Subcutaneous adipose tissue (tissue), 4 donors: Measurements from ENCODE around the gene KRTAP12-2. TPM values are rescaled to one million over a fixed set of nuclear protein-coding genes. Genes with fewer than 3 reads are reported as not detected.

Experiments
- total RNA-seq, 4 donors: library from RNA; depleted of rRNA; stranded (reverse); fragments of >200 nt; gene quantifications; one replicate each; pipeline ENCODE4 v1.1.0, GENCODE V29; 2016
- TF ChIP-seq, protein P1 (sequence below): fragments of 450-650 bp; IDR thresholded peaks from one replicate; pipeline ENCODE4 v1.5.1; 2016; ENCODE audit warnings: low read depth, mild to moderate bottlenecking, control low read depth, antibody characterized with exemption, moderate library complexity

The KRTAP12-2 gene
- total RNA-seq, 4 donors from 2014 or later: not detected

DNA sequence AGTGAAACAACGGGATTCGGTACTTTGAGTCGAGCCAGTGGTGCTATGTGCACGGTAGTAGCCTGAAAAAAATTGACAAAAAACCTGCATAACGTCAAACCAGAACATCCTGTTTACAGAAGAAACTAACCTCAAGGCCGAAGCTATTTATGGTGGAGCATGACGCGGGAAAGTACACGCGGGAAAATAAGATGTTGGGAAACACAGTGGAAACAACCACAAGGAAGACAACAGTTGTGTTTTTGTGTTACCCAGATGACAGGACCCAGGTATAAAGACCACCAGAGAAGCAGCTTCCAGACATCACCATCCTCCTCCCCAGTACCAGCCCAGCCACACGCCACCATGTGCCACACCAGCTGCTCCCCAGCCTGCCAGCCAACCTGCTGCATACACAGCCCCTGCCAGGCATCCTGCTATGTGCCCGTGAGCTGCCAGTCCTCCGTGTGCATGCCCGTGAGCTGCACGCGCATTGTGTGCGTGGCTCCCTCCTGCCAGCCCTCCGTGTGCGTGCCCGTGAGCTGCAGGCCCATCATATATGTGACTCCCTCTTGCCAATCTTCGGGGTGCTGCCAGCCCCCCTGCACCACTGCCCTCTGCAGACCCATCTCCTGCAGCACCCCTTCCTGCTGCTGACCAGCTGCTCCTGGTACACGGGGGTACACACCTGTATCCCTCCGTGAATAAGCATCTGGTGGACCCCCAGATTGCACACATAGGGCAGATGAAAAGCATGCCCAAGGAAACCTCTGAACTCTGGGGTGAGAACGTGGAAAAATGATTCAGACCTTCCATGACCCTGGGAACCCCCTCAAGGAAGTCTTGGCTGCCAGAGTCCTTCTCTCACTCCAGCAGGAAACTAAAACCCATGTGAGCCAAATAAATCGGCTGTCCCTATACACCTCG lies 8.8 kb downstream of the KRTAP12-2 start, which contains the start of gene KRTAP12-3:
KRTAP12-3 (plus strand) TSS at position 298 of the 906 bp plus-strand sequence; CDS start at position 346, 48 bp downstream.
- TF ChIP-seq, protein P1, sequence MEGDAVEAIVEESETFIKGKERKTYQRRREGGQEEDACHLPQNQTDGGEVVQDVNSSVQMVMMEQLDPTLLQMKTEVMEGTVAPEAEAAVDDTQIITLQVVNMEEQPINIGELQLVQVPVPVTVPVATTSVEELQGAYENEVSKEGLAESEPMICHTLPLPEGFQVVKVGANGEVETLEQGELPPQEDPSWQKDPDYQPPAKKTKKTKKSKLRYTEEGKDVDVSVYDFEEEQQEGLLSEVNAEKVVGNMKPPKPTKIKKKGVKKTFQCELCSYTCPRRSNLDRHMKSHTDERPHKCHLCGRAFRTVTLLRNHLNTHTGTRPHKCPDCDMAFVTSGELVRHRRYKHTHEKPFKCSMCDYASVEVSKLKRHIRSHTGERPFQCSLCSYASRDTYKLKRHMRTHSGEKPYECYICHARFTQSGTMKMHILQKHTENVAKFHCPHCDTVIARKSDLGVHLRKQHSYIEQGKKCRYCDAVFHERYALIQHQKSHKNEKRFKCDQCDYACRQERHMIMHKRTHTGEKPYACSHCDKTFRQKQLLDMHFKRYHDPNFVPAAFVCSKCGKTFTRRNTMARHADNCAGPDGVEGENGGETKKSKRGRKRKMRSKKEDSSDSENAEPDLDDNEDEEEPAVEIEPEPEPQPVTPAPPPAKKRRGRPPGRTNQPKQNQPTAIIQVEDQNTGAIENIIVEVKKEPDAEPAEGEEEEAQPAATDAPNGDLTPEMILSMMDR: no peak

DNA sequence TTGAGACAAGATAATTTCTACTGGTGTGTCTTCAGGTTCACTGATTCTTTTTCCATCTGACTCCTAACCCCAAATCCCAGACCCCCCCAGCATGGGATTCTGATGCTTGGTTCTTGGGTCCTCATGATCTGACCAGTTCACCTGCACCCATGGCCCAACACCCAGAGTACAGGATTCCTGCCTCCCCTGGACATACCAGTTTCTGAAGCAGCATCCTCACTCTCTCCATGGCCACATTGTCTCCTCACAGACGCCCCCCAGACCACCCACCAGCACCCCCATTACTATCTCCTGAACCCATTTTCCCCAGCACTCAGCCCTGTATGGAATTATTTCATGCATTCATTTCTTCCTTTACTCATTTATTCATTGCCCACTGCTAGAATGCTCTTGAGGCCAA lies 9.9 kb downstream of the KRTAP12-2 start:
- TF ChIP-seq, protein P1: no peak

DNA sequence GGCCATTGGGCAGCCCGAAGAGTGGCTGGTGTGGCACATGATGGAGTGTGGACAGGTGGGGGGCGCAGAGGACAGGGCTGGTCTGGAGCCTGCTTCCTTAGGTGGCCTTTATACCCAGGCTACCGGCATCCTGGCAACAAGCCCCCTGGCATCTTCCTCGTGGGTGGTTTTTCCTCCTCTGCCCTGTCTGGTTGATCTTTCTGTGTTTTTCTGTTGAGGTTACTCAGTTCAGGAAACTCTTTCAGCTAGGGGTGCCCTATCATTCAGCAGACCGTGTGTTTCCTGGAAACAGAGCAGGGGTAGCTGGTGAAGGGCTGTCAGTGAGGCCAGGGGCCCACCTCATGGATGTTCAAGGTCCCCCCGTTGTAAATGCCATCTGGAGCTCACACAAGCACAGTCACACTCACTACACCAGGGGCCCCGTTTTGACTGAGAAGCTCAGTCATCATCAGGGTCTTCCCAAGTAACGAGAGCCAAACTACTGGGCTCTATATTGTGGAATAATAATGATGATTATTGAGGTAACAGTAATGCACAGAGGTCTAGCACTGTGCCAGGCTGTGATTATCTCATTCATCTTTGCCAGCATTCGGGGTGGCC lies 12.1 kb downstream of the KRTAP12-2 start, which contains the start of gene KRTAP12-4:
KRTAP12-4 (minus strand) TSS at position 84 of the 600 bp plus-strand sequence; CDS start at position 39, 45 bp downstream.
- TF ChIP-seq, protein P1: no peak

DNA sequence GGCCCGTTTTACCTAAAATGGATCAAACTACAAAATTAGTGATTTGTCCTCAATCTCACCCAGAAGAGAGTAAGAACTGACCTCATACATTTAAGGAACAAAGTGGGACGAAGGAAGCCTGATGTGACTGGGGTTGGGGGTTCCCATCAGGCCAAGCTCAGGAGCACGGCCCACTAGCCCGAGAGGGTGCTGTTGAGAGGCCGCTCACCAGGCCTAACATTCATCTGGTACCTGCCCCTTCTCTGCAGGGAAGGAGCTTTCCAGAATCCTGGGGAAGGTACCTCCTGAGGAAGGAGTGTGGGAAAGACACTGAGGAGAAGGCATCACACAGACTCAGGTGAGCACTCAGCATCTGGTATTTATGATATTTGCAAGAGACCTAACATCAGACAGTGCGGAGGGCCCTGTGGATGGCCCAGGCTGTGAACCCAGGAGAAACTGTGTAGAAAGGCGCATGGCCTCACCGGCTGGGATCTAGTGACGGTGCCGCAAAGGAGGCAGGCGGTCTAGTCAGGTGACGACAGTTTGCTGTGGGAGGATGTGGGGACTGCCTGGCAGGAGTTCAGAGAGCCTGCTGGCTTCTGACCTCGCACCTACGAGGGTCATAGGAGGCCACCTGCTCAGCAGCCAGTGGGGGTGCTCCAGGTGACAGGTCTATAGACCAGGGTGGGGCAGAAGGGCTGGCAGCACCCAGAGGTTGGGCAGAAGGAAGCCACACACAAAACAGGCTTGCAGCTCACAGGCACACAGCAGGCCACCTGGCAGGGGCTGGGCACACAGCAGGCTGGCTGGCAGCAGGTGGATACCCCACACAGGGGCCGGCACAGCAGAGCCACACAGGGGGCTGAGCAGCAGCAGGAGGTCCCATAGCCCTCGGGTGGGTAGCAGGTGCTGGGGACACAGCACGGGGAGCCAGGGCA lies 12.8 kb downstream of the KRTAP12-2 start:
- TF ChIP-seq, protein P1: no peak

DNA sequence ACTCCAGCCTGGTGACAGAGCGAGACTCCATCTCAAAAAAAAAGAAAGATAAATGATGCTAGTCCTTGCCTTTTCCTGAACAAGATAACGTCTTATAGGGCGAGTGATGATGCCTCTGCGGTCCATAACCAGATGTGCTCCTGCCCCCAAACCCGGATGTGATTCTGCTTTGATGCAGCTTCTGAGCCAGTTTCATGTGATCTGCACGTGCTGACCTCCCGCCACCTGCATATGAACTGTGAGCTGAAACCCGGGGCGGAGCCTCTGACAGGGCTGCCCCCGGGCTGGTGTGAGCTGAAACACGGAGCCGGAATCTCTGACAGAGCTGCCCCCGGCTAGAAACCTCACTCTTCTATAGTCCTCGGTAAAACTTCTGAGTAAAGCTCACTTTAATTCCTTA lies 13.6 kb downstream of the KRTAP12-2 start:
- TF ChIP-seq, protein P1: no peak

DNA sequence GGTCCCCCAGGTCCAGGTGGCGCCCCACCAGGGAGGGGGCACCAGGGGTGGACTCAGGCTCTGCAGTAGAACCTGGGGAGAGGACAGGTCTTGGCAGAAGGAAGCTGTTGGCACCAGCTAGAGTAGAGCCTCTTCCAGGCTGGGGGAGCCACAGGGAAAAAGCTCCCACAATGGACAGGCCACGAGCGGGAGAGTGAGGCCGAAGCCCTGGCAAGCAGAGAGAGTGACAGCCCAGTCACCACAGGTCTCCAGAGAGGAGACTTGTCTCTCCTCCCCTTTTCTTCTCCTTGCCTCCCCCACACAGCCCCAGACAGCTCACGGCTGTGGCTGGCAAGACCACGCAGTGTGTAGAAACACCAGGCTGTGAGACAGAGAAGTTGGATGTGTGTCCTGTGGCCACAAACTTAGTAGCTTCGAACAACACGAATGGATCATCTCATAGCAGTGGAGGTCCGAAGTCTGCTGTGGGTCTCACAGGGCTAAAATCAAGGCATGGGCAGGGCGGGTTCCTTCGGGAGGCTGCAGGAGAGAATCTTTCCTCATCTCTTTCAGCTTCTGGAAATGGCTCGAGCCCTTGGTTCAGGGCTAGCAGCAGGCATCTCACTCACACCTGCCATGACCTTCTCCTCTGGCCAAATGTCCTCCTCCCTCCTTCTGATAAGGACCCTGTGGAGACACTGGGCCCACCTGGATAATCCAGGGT lies 15.6 kb downstream of the KRTAP12-2 start:
- TF ChIP-seq, protein P1: no peak
